ENCODE results near the gene ADAD2.

- no peak for TF ChIP-seq ATF3 (IDR thresholded peaks at IDR 0.05)
- TF ChIP-seq CTCF (IDR thresholded peaks at IDR 0.05; ENCODE audit: low read depth, low read length, missing input control) = no peak
- TF ChIP-seq SP1 (IDR thresholded peaks at IDR 0.05) = no peak
- no peak for TF ChIP-seq RAD21 (IDR thresholded peaks at IDR 0.05)
- no peak for TF ChIP-seq RXRA (IDR thresholded peaks at IDR 0.05)
Measured at GRCh38 chr16:84155771-84156170, 35.2 kb upstream of the ADAD2 start.

Measured in liver (tissue), 3 donors.